Lung microvascular endothelial cell (primary cell): ENCODE data around the gene GNPDA2. TPM values are rescaled to one million over a fixed set of nuclear protein-coding genes. Genes with fewer than 3 reads are reported as not detected.

Experiments used
- DNase-seq, 2 donors: peaks; one replicate each; pipeline versions ENCODE4 v3.0.0 to v3.0.0-alpha.2; 2010; ENCODE audit warnings: low read depth in 2 of 2
- total RNA-seq: library from RNA; depleted of rRNA; stranded (reverse); fragments of >200 nt; gene quantifications from 2 replicates; pipeline ENCODE4 v1.2.1, GENCODE V29; 2014

Gene GNPDA2
- total RNA-seq, 1 donor from 2014 or later: 11.7 TPM

GRCh38 chr4:44679060-44679459 lies 47.3 kb downstream of the GNPDA2 start:
- peak in 1 of 2 donors; percentile 3 for DNase-seq

GRCh38 chr4:44678094-44679041 lies 48.0 kb downstream of the GNPDA2 start, which contains the start of gene GUF1:
Gene GUF1, plus strand, starts transcription at chr4:44678420. Its CDS starts 203 bp downstream, at chr4:44678623.
- DNase-seq: peak; percentile 93 to 95

GRCh38 chr4:44675366-44675765 lies 51.0 kb downstream of the GNPDA2 start:
- DNase-seq: no peak

- DNase-seq: peak in 1 of 2 donors; percentile 14
Observed at GRCh38 chr4:44674471-44674870, 51.9 kb downstream of the GNPDA2 start.

- DNase-seq: no peak
Observed at GRCh38 chr4:44671636-44672035, 54.7 kb downstream of the GNPDA2 start.

GRCh38 chr4:44670506-44671199 lies 55.7 kb downstream of the GNPDA2 start:
- no peak for DNase-seq

GRCh38 chr4:44668526-44668925 lies 57.8 kb downstream of the GNPDA2 start:
- peak in 1 of 2 donors; percentile 57 for DNase-seq

GRCh38 chr4:44663539-44664263 lies 62.7 kb downstream of the GNPDA2 start:
- no peak for DNase-seq

- no peak for DNase-seq
Observed at GRCh38 chr4:44662623-44663005, 63.7 kb downstream of the GNPDA2 start.

GRCh38 chr4:44661940-44662622 lies 64.3 kb downstream of the GNPDA2 start:
- peak in 1 of 2 donors; percentile 31 for DNase-seq

GRCh38 chr4:44660396-44660795 lies 66.0 kb downstream of the GNPDA2 start:
- DNase-seq: no peak

- no peak for DNase-seq
Observed at GRCh38 chr4:44652002-44652401, 74.4 kb downstream of the GNPDA2 start.

Other genes with a start within 250 kb of the GNPDA2 start
- not detected in 2 replicates for gene YIPF7, start 74.9 kb downstream of the GNPDA2 start, total RNA-seq
- gene GUF1, start 48.1 kb downstream of the GNPDA2 start, total RNA-seq: 6.1 and 6.7 TPM in 2 replicates